ENCODE data around the gene SKA3. TPM values are rescaled to one million over a fixed set of nuclear protein-coding genes. Genes with fewer than 3 reads are reported as not detected.

SKA3 gene
- total RNA-seq, 4 donors from 2014 or later: 1.00 to 1.6 (median 1.6) TPM; not detected in 1

DNA sequence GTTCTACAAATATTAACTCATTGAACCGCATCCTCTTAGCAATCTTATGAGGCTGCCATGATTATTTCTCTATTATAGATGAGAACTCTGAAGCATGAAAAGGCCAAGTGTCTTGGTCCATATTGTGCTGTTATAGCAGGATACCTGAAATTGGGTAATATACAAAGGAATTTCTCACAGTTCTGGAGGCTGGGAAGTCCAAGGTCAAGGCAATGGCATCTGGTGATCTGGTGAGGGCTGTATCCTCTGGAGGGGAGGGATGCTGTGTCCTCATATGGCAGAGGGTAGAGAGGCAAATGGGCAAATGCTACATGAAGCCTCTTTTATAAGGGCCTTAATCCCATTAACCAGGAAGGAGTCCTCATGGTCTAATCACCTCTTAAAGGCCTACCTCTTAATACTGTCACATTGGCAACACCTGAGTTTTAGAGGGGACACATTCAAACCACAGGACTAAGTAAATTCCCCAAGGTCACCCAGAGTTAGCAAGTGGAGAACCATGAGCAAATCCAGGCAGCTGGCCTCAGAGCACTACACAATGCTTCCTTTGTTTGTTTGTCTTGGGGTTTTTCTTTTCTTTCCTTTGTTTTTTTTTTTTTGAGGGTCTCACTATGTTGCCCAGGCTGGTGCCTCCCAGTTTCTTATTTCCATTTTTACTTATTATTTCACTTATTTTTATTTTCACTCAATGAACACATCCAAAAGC lies 59.1 kb downstream of the SKA3 start:
- Histone ChIP-seq H3K36me3 (no peaks in the 10 kb centered on the region), H3K4me1 (no peaks in the 10 kb centered on the region), H3K9me3 (no peaks in the 10 kb centered on the region), H3K27ac (no peak overlapping the region), H3K27me3 (no peaks in the 10 kb centered on the region), H3K4me3 (no peak overlapping the region)
- in situ Hi-C loops (cut with MboI; ENCODE audit: low pct_ligation_motif_present in 1 of 4, low pct_unique_long_range_greater_than_20kb in 1 of 4, low sequenced_read_pairs in 3 of 4) (loop anchor here (10.0 to 25.0 kb wide), 3 partner anchors 348 to 370 kb away; no protein-coding TSS in a partner anchor), intact Hi-C loops (cut with DNase I; ENCODE audit: low total_unique reads) (no loop called here)
- no peak for DNase-seq
- TF ChIP-seq EP300 (IDR thresholded peaks at IDR 0.05; ENCODE audit: low read depth): no peak
- TF ChIP-seq, protein P1, sequence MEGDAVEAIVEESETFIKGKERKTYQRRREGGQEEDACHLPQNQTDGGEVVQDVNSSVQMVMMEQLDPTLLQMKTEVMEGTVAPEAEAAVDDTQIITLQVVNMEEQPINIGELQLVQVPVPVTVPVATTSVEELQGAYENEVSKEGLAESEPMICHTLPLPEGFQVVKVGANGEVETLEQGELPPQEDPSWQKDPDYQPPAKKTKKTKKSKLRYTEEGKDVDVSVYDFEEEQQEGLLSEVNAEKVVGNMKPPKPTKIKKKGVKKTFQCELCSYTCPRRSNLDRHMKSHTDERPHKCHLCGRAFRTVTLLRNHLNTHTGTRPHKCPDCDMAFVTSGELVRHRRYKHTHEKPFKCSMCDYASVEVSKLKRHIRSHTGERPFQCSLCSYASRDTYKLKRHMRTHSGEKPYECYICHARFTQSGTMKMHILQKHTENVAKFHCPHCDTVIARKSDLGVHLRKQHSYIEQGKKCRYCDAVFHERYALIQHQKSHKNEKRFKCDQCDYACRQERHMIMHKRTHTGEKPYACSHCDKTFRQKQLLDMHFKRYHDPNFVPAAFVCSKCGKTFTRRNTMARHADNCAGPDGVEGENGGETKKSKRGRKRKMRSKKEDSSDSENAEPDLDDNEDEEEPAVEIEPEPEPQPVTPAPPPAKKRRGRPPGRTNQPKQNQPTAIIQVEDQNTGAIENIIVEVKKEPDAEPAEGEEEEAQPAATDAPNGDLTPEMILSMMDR (IDR thresholded peaks at IDR 0.05): no peak
- no peak for TF ChIP-seq POLR2A (IDR thresholded peaks at IDR 0.05)
- no peak for TF ChIP-seq POLR2AphosphoS5 (IDR thresholded peaks at IDR 0.05)
- 96 to 100% methylated on average over 1 of the region's 1 CpG for WGBS, 2 donors (ENCODE audit: low coverage in 1 of 2)

DNA sequence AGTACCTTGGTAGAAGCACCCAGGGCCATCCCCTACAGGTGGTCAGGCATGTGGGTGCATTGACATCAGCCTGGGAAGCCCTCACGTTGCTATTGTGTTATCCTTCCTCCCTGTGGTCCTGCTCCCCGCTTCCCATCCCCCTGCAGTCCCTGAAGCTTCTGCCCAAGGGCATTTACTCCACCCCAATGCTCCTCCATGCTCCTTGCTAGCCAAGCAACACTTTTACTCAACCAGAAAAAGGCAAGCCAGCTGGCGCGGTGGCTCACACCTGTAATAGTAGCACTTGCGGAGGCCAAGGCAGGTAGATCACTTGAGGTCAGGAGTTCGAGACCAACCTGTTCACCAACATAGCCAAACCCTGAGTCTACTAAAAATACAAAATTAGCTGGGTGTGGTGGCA lies 60.2 kb downstream of the SKA3 start:
- DNase-seq: no peak

DNA sequence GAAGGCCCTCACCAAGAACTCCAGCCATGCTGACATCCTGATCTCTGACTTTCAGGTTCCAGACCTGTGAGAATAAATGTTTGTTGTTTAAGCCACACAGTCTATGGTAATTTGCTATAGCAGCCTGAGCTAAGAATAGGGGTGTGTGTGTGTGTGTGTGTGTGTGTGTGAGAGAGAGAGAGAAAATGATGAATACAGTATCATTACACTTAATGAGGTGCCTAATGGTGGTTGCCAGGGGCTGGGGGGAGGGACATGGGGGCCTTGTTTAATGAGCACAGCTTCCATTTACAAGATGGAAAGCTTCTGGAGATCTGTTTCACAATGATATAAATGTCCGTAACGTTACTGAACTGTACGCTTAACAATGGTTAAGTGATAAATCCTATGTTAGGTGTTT lies 61.1 kb downstream of the SKA3 start:
- H3K27me3 ChIP-seq: no peaks in the 10 kb centered on the region
- intact Hi-C loops (cut with DNase I; ENCODE audit: low total_unique reads): no loop called here
- H3K4me3 ChIP-seq: no peak overlapping the region
- in situ Hi-C loops (cut with MboI; ENCODE audit: low pct_ligation_motif_present in 1 of 4, low pct_unique_long_range_greater_than_20kb in 1 of 4, low sequenced_read_pairs in 3 of 4): loop anchor here (10.0 to 25.0 kb wide), 3 partner anchors 350 to 372 kb away; no protein-coding TSS in a partner anchor
- H3K36me3 ChIP-seq: no peaks in the 10 kb centered on the region
- 89 to 95% methylated on average over 3 of the region's 3 CpGs for WGBS, 2 donors (ENCODE audit: low coverage in 1 of 2)
- no peaks in the 10 kb centered on the region for H3K4me1 ChIP-seq
- no peaks in the 10 kb centered on the region for H3K9me3 ChIP-seq
- DNase-seq: no peak
- TF ChIP-seq POLR2AphosphoS5 (IDR thresholded peaks at IDR 0.05) (no peak), EP300 (IDR thresholded peaks at IDR 0.05; ENCODE audit: low read depth) (no peak), POLR2A (IDR thresholded peaks at IDR 0.05) (no peak)
- TF ChIP-seq, protein P1 (IDR thresholded peaks at IDR 0.05): no peak
- H3K27ac ChIP-seq: no peak overlapping the region

More for the DNA sequence above, 60.2 kb downstream of the SKA3 start:
- WGBS, 2 donors (ENCODE audit: low coverage in 1 of 2): 92% methylated on average over 6 of the region's 6 CpGs; no CpG with 5 or more reads in 1 of the 2 donors
- in situ Hi-C loops (cut with MboI; ENCODE audit: low pct_ligation_motif_present in 1 of 4, low pct_unique_long_range_greater_than_20kb in 1 of 4, low sequenced_read_pairs in 3 of 4) (loop anchor here (10.0 to 25.0 kb wide), 3 partner anchors 349 to 371 kb away; no protein-coding TSS in a partner anchor), intact Hi-C loops (cut with DNase I; ENCODE audit: low total_unique reads) (no loop called here)
- H3K27me3 ChIP-seq: no peaks in the 10 kb centered on the region
- TF ChIP-seq EP300 (IDR thresholded peaks at IDR 0.05; ENCODE audit: low read depth): no peak
- TF ChIP-seq POLR2A (IDR thresholded peaks at IDR 0.05): no peak
- TF ChIP-seq, protein P1 (IDR thresholded peaks at IDR 0.05): no peak
- no peak for TF ChIP-seq POLR2AphosphoS5 (IDR thresholded peaks at IDR 0.05)
- H3K9me3 ChIP-seq: no peaks in the 10 kb centered on the region
- no peaks in the 10 kb centered on the region for H3K36me3 ChIP-seq
- no peaks in the 10 kb centered on the region for H3K4me1 ChIP-seq
- H3K4me3 ChIP-seq: no peak overlapping the region
- H3K27ac ChIP-seq: no peak overlapping the region

DNA sequence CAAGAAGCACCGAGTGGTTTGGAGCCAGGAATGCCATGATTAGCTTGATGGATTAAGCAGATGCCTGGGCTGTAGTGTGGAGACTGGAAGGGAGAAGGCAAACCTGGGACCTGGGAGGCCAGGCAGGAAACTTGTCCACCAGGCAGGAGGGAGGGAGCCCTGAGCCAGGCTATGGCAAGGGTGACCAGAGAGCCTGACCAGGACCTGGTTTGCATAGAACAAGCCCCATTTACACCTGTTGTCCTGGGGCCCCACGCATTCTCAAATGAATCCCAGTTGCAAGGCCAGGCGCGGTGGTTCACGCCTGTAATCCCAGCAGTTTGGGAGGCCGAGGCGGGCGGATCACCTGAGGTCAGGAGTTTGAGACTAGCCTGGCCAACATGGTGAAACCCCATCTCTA lies 64.8 kb downstream of the SKA3 start:
- Histone ChIP-seq H3K27ac (no peak overlapping the region), H3K36me3 (no peaks in the 10 kb centered on the region), H3K27me3 (no peaks in the 10 kb centered on the region), H3K4me3 (no peak overlapping the region), H3K9me3 (no peaks in the 10 kb centered on the region), H3K4me1 (no peaks in the 10 kb centered on the region)
- intact Hi-C loops (cut with DNase I; ENCODE audit: low total_unique reads): loop anchor here (5.0 kb wide), 1 partner anchor 366 kb away; no protein-coding TSS in a partner anchor
- WGBS, 2 donors (ENCODE audit: low coverage in 1 of 2): 81 to 92% methylated on average over 2 to 8 of the region's 8 CpGs
- DNase-seq: no peak
- in situ Hi-C loops (cut with MboI; ENCODE audit: low pct_ligation_motif_present in 1 of 4, low pct_unique_long_range_greater_than_20kb in 1 of 4, low sequenced_read_pairs in 3 of 4): loop anchor here (10.0 to 25.0 kb wide), 3 partner anchors 353 to 376 kb away; no protein-coding TSS in a partner anchor
- TF ChIP-seq EP300 (IDR thresholded peaks at IDR 0.05; ENCODE audit: low read depth) (no peak), POLR2AphosphoS5 (IDR thresholded peaks at IDR 0.05) (no peak), POLR2A (IDR thresholded peaks at IDR 0.05) (no peak)
- TF ChIP-seq, protein P1 (IDR thresholded peaks at IDR 0.05): no peak

All from transverse colon (tissue), 4 donors.